Bronchial epithelial cell (primary cell): Measurements from ENCODE around the gene MCCC1. TPM values are rescaled to one million over a fixed set of nuclear protein-coding genes. Genes with fewer than 3 reads are reported as not detected.

Experiments used
- DNase-seq: peaks from one replicate; pipeline ENCODE4 v3.0.0-alpha.2; 2010; ENCODE audit warnings: low read depth
- FAIRE-seq: peaks from 2 replicates; lab custom pipeline; 2011; peaks lifted over from hg19 to GRCh38; lab: Jason Lieb, UNC
- H3K27me3 ChIP-seq: 2 replicates; pipeline ENCODE4 v1.5.1; 2011; ENCODE audit warnings: low read length; ENCODE audit not compliant: control insufficient read depth, insufficient read depth
- H3K36me3 ChIP-seq: 2 replicates; pipeline ENCODE4 v1.5.1; 2011; ENCODE audit warnings: low read length; ENCODE audit not compliant: control insufficient read depth, insufficient read depth
- H3K4me3 ChIP-seq: 2 replicates; pipeline ENCODE4 v1.5.1; 2011; ENCODE audit warnings: mild to moderate bottlenecking, low read depth, low read length, control low read depth
- CTCF ChIP-seq: IDR thresholded peaks from 2 replicates; pipeline ENCODE4 v1.5.1; 2011; ENCODE audit warnings: mild to moderate bottlenecking, moderate library complexity, low read length, control low read depth, inconsistent platforms; ENCODE audit not compliant: insufficient read depth, severe bottlenecking
- total RNA-seq: library from RNA; depleted of rRNA; stranded (reverse); fragments of >200 nt; gene quantifications from 2 replicates; pipeline ENCODE4 v1.2.1, GENCODE V29; 2014

MCCC1 gene
- total RNA-seq, 1 donor from 2014 or later, result 17.9 TPM

- Histone ChIP-seq H3K4me3 (no peak overlapping the region), H3K36me3 (no peaks in the 10 kb centered on the region), H3K27me3 (no peaks in the 10 kb centered on the region)
- FAIRE-seq, result no peak
- no peak for TF ChIP-seq CTCF
- DNase-seq, result no peak
These were observed 1.1 kb upstream of the MCCC1 start for GRCh38 chr3:183100376-183100775.

GRCh38 chr3:183099838-183100204 is 525 bp upstream of the MCCC1 start:
- no peak for DNase-seq
- no peak for TF ChIP-seq CTCF
- Histone ChIP-seq H3K4me3 (no peak overlapping the region), H3K36me3 (no peaks in the 10 kb centered on the region), H3K27me3 (no peaks in the 10 kb centered on the region)
- FAIRE-seq, result no peak

GRCh38 chr3:183098536-183099025 is 715 bp downstream of the MCCC1 start:
- DNase-seq, result peak; percentile 33
- Histone ChIP-seq H3K4me3 (peak overlapping the region; percentile 97), H3K36me3 (no peaks in the 10 kb centered on the region), H3K27me3 (no peaks in the 10 kb centered on the region)
- no peak for TF ChIP-seq CTCF
- FAIRE-seq, result no peak

GRCh38 chr3:183094711-183095110 is 4.6 kb downstream of the MCCC1 start:
- FAIRE-seq, result no peak
- no peak for TF ChIP-seq CTCF
- H3K4me3 ChIP-seq, result no peak overlapping the region
- peak; percentile 89 for DNase-seq
- H3K27me3 ChIP-seq, result no peaks in the 10 kb centered on the region
- peaks cover 2% of the 10 kb centered on the region for H3K36me3 ChIP-seq

GRCh38 chr3:183092256-183092655 is 7.0 kb downstream of the MCCC1 start:
- Histone ChIP-seq H3K36me3 (peaks cover 3% of the 10 kb centered on the region), H3K4me3 (no peak overlapping the region), H3K27me3 (no peaks in the 10 kb centered on the region)
- DNase-seq (no peak), FAIRE-seq (no peak)
- no peak for TF ChIP-seq CTCF

- H3K36me3 ChIP-seq, result peaks cover 4% of the 10 kb centered on the region
These were observed 12.1 kb downstream of the MCCC1 start for GRCh38 chr3:183087184-183087583.

More at GRCh38 chr3:183087184-183087583, 12.1 kb downstream of the MCCC1 start:
- no peaks in the 10 kb centered on the region for H3K27me3 ChIP-seq
- no peak for FAIRE-seq
- no peak for DNase-seq
- H3K4me3 ChIP-seq, result no peak overlapping the region
- no peak for TF ChIP-seq CTCF
